OCI-LY7 (cell line): Measurements from ENCODE around the gene SPTAN1. TPM values are rescaled to one million over a fixed set of nuclear protein-coding genes. Genes with fewer than 3 reads are reported as not detected.
"Not testable (repeated sequence)": the region's sequence is repeated elsewhere in the genome, so short reads cannot be mapped to it uniquely, and the experiment has no call there.

Experiments used
- BruUV-seq: library from RNA; stranded (reverse); fragments of 400-500 nt; replicated peaks from 2 replicates; lab custom pipeline; 2021; lab: Mats Ljungman, UMichigan
- CTCF ChIA-PET: fragments of 300-600 bp; sonication (Branson Sonifier 250); formaldehyde crosslinking; loops from one replicate; lab custom pipeline; 2022; ENCODE audit warnings: antibody characterized with exemption; ENCODE audit not compliant: unreplicated experiment; lab: Charles Lee
- POLR2A ChIA-PET: fragments of 300-600 bp; sonication (Branson Sonifier 250); formaldehyde crosslinking; loops from one replicate; lab custom pipeline; 2022; ENCODE audit warnings: antibody characterized with exemption; lab: Charles Lee
- DNase-seq: peaks from one replicate; pipeline ENCODE4 v3.0.0-alpha.2; 2015; ENCODE audit warnings: low spot score
- H2AFZ ChIP-seq: fragments of 200-600 bp; sonication (generic), shearing (Covaris generic); 2 replicates; pipeline ENCODE4 v1.6.1; 2014; ENCODE audit warnings: mild to moderate bottlenecking, antibody characterized with exemption, low read length, moderate library complexity
- H3K27ac ChIP-seq: fragments of 200-600 bp; sonication (generic); 2 replicates; pipeline ENCODE4 v1.5.1; 2014; ENCODE audit warnings: mixed run types, low read depth, mild to moderate bottlenecking, moderate library complexity, low read length, inconsistent platforms; ENCODE audit not compliant: poor library complexity, severe bottlenecking
- H3K36me3 ChIP-seq: fragments of 200-600 bp; sonication (generic); 2 replicates; pipeline ENCODE4 v1.6.1; 2014; ENCODE audit warnings: mild to moderate bottlenecking, antibody characterized with exemption, low read length, moderate library complexity, mixed read lengths; ENCODE audit not compliant: insufficient read depth
- H3K4me1 ChIP-seq: fragments of 200-600 bp; sonication (generic); 2 replicates; pipeline ENCODE4 v1.5.1; 2014; ENCODE audit warnings: mild to moderate bottlenecking, low read length; ENCODE audit not compliant: insufficient read depth, poor library complexity, severe bottlenecking
- H3K4me2 ChIP-seq: fragments of 200-600 bp; sonication (generic); 2 replicates; pipeline ENCODE4 v1.6.1; 2014; ENCODE audit warnings: mild to moderate bottlenecking, low read length
- H3K4me3 ChIP-seq: fragments of 200-600 bp; sonication (generic); 2 replicates; pipeline ENCODE4 v1.5.1; 2014; ENCODE audit warnings: mild to moderate bottlenecking, low read depth, low read length; ENCODE audit not compliant: poor library complexity, severe bottlenecking
- H3K79me2 ChIP-seq: fragments of 200-600 bp; sonication (generic); 2 replicates; pipeline ENCODE4 v1.6.1; 2016; ENCODE audit warnings: low read depth, mild to moderate bottlenecking, low read length, moderate library complexity, mixed read lengths; ENCODE audit not compliant: insufficient read depth
- H3K9me2 ChIP-seq: fragments of 200-600 bp; sonication (generic); 2 replicates; pipeline ENCODE4 v1.6.1; 2016; ENCODE audit warnings: mild to moderate bottlenecking, low read length, mixed read lengths; ENCODE audit not compliant: insufficient read depth
- H3K9me3 ChIP-seq: fragments of 200-600 bp; sonication (generic); 2 replicates; pipeline ENCODE4 v1.6.1; 2014; ENCODE audit warnings: mild to moderate bottlenecking, mixed run types, low read length, mixed read lengths
- H4K20me1 ChIP-seq: fragments of 200-600 bp; sonication (generic); 2 replicates; pipeline ENCODE4 v1.6.1; 2014; ENCODE audit warnings: mild to moderate bottlenecking, antibody characterized with exemption, low read length, moderate library complexity, mixed read lengths; ENCODE audit not compliant: insufficient read depth
- CTCF ChIP-seq: fragments of 200-600 bp; sonication (generic); conservative IDR thresholded peaks from 2 replicates; pipeline ENCODE4 v1.5.1; 2014; ENCODE audit warnings: mild to moderate bottlenecking, antibody characterized with exemption, low read length, moderate library complexity, mixed read lengths
- EZH2phosphoT487 ChIP-seq: fragments of 200-600 bp; sonication (generic); IDR thresholded peaks from 2 replicates; pipeline ENCODE4 v1.6.1; 2018; ENCODE audit warnings: low read depth, borderline replicate concordance, mild to moderate bottlenecking, mixed run types, antibody characterized with exemption, low read length, moderate library complexity, mixed read lengths
- intact Hi-C: fragments of 100-400 bp; cut with micrococcal nuclease; formaldehyde crosslinking; loops from one replicate; pipeline ENCODE4 v1.10.0; 2022; ENCODE audit not compliant: unreplicated experiment
- total RNA-seq, 2 experiments: library from RNA; depleted of rRNA in 1 of 2; stranded (reverse); fragments of >200 nt in 1 of 2; shearing (Covaris generic) in 1 of 2; gene quantifications; 2 replicates each; pipeline ENCODE4 v1.2.3, GENCODE V29; 2014 to 2022

SPTAN1 gene
- total RNA-seq, 2 experiments from 2014 or later = 239 to 259 TPM

- POLR2A ChIA-PET = no interaction called here
Observed at GRCh38 chr9:128577206-128577605, 24.8 kb downstream of the SPTAN1 start.

GRCh38 chr9:128579194-128579593 lies 26.8 kb downstream of the SPTAN1 start:
- no peak for TF ChIP-seq CTCF
- no peak overlapping the region for H3K4me3 ChIP-seq
- H2AFZ ChIP-seq = no peak overlapping the region
- CTCF ChIA-PET = no interaction called here
- peaks cover 98% of the 10 kb centered on the region for H3K36me3 ChIP-seq
- no TSS peak for BruUV-seq
- no peak for DNase-seq
- no peak overlapping the region for H3K27ac ChIP-seq
- H3K9me3 ChIP-seq = no peaks in the 10 kb centered on the region
- intact Hi-C loops = no loop called here
- H3K79me2 ChIP-seq = no peaks in the 10 kb centered on the region
- no peaks in the 10 kb centered on the region for H4K20me1 ChIP-seq
- H3K9me2 ChIP-seq = no peaks in the 10 kb centered on the region
- no peaks in the 10 kb centered on the region for H3K4me1 ChIP-seq
- POLR2A ChIA-PET = interaction anchor here (0.5 kb wide), 1 partner anchor 698 kb away, joined by 3 read pairs; no protein-coding TSS in a partner anchor
- no peak overlapping the region for H3K4me2 ChIP-seq

More at GRCh38 chr9:128577206-128577605, 24.8 kb downstream of the SPTAN1 start:
- intact Hi-C loops = no loop called here
- Histone ChIP-seq H4K20me1 (no peaks in the 10 kb centered on the region), H3K4me3 (no peak overlapping the region), H3K27ac (no peak overlapping the region), H3K9me2 (no peaks in the 10 kb centered on the region), H3K79me2 (no peaks in the 10 kb centered on the region), H3K4me2 (no peak overlapping the region), H2AFZ (no peak overlapping the region), H3K9me3 (no peaks in the 10 kb centered on the region), H3K4me1 (no peaks in the 10 kb centered on the region), H3K36me3 (peaks cover 89% of the 10 kb centered on the region)
- TF ChIP-seq EZH2phosphoT487 (no peak), CTCF (no peak)
- no peak for DNase-seq
- CTCF ChIA-PET = no interaction called here
- BruUV-seq = no TSS peak

- Histone ChIP-seq H3K4me3 (no peak overlapping the region), H3K4me1 (no peaks in the 10 kb centered on the region), H3K36me3 (peaks cover 98% of the 10 kb centered on the region), H3K79me2 (no peaks in the 10 kb centered on the region), H3K9me3 (no peaks in the 10 kb centered on the region), H3K9me2 (no peaks in the 10 kb centered on the region), H3K27ac (no peak overlapping the region), H4K20me1 (no peaks in the 10 kb centered on the region), H3K4me2 (no peak overlapping the region), H2AFZ (no peak overlapping the region)
- POLR2A ChIA-PET = no interaction called here
- DNase-seq = no peak
- no peak for TF ChIP-seq CTCF
- no peak for TF ChIP-seq EZH2phosphoT487
- no TSS peak for BruUV-seq
- intact Hi-C loops = no loop called here
- CTCF ChIA-PET = no interaction called here
Observed at GRCh38 chr9:128580731-128581130, 28.3 kb downstream of the SPTAN1 start.

GRCh38 chr9:128585155-128585554 lies 32.8 kb downstream of the SPTAN1 start:
- H4K20me1 ChIP-seq, H3K4me2 ChIP-seq, BruUV-seq, H3K9me3 ChIP-seq, H2AFZ ChIP-seq, H3K9me2 ChIP-seq, DNase-seq, H3K4me1 ChIP-seq, H3K79me2 ChIP-seq, CTCF ChIA-PET, H3K27ac ChIP-seq, H3K4me3 ChIP-seq, intact Hi-C loops: not testable (repeated sequence)
- POLR2A ChIA-PET = interaction anchor here (0.5 kb wide), 1 partner anchor 8 kb away, joined by 3 read pairs; no protein-coding TSS in a partner anchor
- peaks cover 95% of the 10 kb centered on the region for H3K36me3 ChIP-seq
